Skeletal muscle tissue (tissue), 4 donors: ENCODE results near the gene SND1. TPM values are rescaled to one million over a fixed set of nuclear protein-coding genes. Genes with fewer than 3 reads are reported as not detected.

ENCODE experiments used
- H3K27ac ChIP-seq: one replicate; pipeline ENCODE4 v1.7.0; 2013; ENCODE audit warnings: mild to moderate bottlenecking, low read depth, low read length, inconsistent platforms
- H3K27me3 ChIP-seq, 3 donors: one replicate each; pipeline ENCODE4 v1.7.0; 2013; ENCODE audit warnings: low read length in 3 of 3; ENCODE audit not compliant: control insufficient read depth in 3 of 3, insufficient read depth in 3 of 3
- H3K36me3 ChIP-seq, 3 donors: one replicate each; pipeline ENCODE4 v1.7.0; 2013; ENCODE audit warnings: low read length in 3 of 3; ENCODE audit not compliant: control insufficient read depth in 3 of 3, insufficient read depth in 3 of 3
- H3K4me1 ChIP-seq, 3 donors: one replicate each; pipeline ENCODE4 v1.7.0; 2013; ENCODE audit warnings: low read length in 3 of 3, mild to moderate bottlenecking in 3 of 3; ENCODE audit not compliant: control insufficient read depth in 3 of 3, insufficient read depth in 3 of 3
- H3K4me3 ChIP-seq, 3 donors: one replicate each; pipeline ENCODE4 v1.7.0; 2013; ENCODE audit warnings: low read length in 3 of 3
- H3K9ac ChIP-seq, 3 donors: one replicate each; pipeline ENCODE4 v1.7.0; 2013; ENCODE audit warnings: low read length in 3 of 3, mild to moderate bottlenecking in 3 of 3, moderate library complexity in 2 of 3, low read depth in 1 of 3
- H3K9me3 ChIP-seq, 3 donors: one replicate each; pipeline ENCODE4 v1.7.0; 2013; ENCODE audit warnings: low read length in 3 of 3; ENCODE audit not compliant: control insufficient read depth in 3 of 3
- total RNA-seq: library from RNA; depleted of rRNA; stranded (reverse); fragments of >200 nt; gene quantifications from one replicate; pipeline ENCODE4 v1.2.3, GENCODE V29; 2014
- donor health status: Osteomylitis.

The SND1 gene
- total RNA-seq, 1 donor from 2014 or later: 104 TPM

DNA sequence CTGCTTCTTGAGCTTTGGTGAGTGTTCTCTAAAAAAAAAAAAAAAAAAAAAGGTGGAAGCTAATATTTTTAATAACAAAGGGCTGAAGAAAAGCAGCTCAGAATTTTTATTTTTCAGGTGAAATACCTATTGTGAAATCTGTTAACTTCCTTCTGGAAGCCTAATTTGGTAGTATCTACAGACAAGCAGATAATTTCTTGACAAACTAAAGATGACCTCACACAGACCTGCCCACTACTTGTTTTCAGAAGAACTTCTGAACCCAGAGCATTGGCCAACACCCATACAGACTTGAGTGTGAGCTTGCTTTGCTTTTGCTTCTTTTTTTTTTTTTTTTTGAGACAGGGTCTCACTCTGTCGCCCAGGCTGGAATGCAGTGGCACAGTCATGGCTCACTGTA lies 348.1 kb downstream of the SND1 start:
- no peak overlapping the region for H3K27ac ChIP-seq
- no peak overlapping the region for H3K4me3 ChIP-seq
- no peaks in the 10 kb centered on the region for H3K27me3 ChIP-seq
- H3K4me1 ChIP-seq: peaks cover 16 to 27% (median 20%) of the 10 kb centered on the region in 3 donors
- H3K9ac ChIP-seq: no peak overlapping the region
- H3K9me3 ChIP-seq: no peaks in the 10 kb centered on the region
- no peaks in the 10 kb centered on the region for H3K36me3 ChIP-seq

- Histone ChIP-seq H3K4me1 (peaks cover 11 to 20% (median 11%) of the 10 kb centered on the region in 3 donors), H3K9ac (no peak overlapping the region), H3K9me3 (no peaks in the 10 kb centered on the region), H3K27me3 (no peaks in the 10 kb centered on the region), H3K36me3 (no peaks in the 10 kb centered on the region), H3K4me3 (no peak overlapping the region), H3K27ac (no peak overlapping the region)
Observed at GRCh38 chr7:128000854-128001265, 348.9 kb downstream of the SND1 start.

- Histone ChIP-seq H3K4me1 (peaks cover 3 to 15% (median 6%) of the 10 kb centered on the region in 3 donors), H3K27ac (no peak overlapping the region), H3K9me3 (no peaks in the 10 kb centered on the region), H3K4me3 (no peak overlapping the region), H3K36me3 (peaks cover 0 to 3% (median 0%) of the 10 kb centered on the region in 3 donors), H3K27me3 (no peaks in the 10 kb centered on the region), H3K9ac (no peak overlapping the region)
Observed at GRCh38 chr7:128003167-128003566, 351.2 kb downstream of the SND1 start.

- peaks cover 3 to 17% (median 10%) of the 10 kb centered on the region in 3 donors for H3K4me1 ChIP-seq
Observed at GRCh38 chr7:128003787-128004186, 351.8 kb downstream of the SND1 start.

DNA sequence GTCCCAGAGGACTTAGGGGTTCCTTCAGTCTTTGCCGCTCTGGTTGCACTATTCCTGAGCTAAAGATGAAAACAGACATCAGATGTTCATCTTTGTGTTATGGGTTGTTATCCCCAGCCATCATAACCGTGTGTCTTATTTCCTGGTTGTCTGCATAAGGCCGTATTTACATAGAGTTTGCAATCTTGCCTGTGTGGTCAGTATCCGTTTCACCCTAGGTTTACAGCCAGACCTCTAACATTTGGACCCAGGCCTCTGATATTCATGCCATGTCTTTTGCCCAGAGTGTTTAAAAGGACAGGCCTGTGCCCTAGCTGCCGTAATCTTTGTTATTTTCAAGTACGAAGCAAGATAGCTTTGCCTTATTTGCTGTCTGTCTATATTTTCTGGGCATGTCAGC lies 352.6 kb downstream of the SND1 start:
- Histone ChIP-seq H3K27me3 (no peaks in the 10 kb centered on the region), H3K36me3 (peaks cover 0 to 3% (median 0%) of the 10 kb centered on the region in 3 donors), H3K9me3 (no peaks in the 10 kb centered on the region), H3K4me1 (peaks cover 3 to 15% (median 8%) of the 10 kb centered on the region in 3 donors), H3K9ac (no peak overlapping the region), H3K4me3 (no peak overlapping the region), H3K27ac (no peak overlapping the region)

More at GRCh38 chr7:128003787-128004186, 351.8 kb downstream of the SND1 start:
- no peak overlapping the region for H3K9ac ChIP-seq
- no peaks in the 10 kb centered on the region for H3K9me3 ChIP-seq
- H3K27ac ChIP-seq: no peak overlapping the region
- H3K4me3 ChIP-seq: no peak overlapping the region
- peaks cover 0 to 3% (median 0%) of the 10 kb centered on the region in 3 donors for H3K36me3 ChIP-seq
- H3K27me3 ChIP-seq: no peaks in the 10 kb centered on the region

- Histone ChIP-seq H3K27me3 (no peaks in the 10 kb centered on the region), H3K4me1 (peaks cover 3 to 15% (median 8%) of the 10 kb centered on the region in 3 donors), H3K27ac (no peak overlapping the region), H3K4me3 (no peak overlapping the region), H3K9ac (no peak overlapping the region), H3K36me3 (peaks cover 0 to 3% (median 0%) of the 10 kb centered on the region in 3 donors), H3K9me3 (no peaks in the 10 kb centered on the region)
Observed at GRCh38 chr7:128005117-128005516, 353.1 kb downstream of the SND1 start.

DNA sequence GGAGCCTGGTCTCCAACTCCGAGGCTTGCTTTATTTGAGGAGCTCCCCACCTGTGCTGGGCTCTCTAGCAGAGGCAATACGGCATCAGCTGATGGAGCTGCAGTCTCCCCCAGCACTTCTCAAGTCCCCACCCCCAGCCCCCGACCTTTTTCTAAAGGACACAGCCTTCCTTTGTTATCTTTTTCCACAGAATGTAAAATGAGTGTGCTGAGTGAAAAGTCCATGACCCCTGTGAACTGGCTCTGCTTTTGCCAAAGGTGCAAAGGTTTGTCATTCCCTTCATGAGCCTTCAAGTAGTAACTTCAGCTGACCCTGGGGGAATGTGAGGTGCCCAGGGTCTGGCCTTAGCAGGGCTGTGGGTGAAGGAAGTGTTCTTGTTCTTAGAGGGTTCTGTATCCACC lies 353.8 kb downstream of the SND1 start:
- Histone ChIP-seq H3K36me3 (peaks cover 0 to 3% (median 0%) of the 10 kb centered on the region in 3 donors), H3K9ac (no peak overlapping the region), H3K27me3 (no peaks in the 10 kb centered on the region), H3K27ac (no peak overlapping the region), H3K9me3 (no peaks in the 10 kb centered on the region), H3K4me1 (peaks cover 3 to 20% (median 9%) of the 10 kb centered on the region in 3 donors), H3K4me3 (no peak overlapping the region)

DNA sequence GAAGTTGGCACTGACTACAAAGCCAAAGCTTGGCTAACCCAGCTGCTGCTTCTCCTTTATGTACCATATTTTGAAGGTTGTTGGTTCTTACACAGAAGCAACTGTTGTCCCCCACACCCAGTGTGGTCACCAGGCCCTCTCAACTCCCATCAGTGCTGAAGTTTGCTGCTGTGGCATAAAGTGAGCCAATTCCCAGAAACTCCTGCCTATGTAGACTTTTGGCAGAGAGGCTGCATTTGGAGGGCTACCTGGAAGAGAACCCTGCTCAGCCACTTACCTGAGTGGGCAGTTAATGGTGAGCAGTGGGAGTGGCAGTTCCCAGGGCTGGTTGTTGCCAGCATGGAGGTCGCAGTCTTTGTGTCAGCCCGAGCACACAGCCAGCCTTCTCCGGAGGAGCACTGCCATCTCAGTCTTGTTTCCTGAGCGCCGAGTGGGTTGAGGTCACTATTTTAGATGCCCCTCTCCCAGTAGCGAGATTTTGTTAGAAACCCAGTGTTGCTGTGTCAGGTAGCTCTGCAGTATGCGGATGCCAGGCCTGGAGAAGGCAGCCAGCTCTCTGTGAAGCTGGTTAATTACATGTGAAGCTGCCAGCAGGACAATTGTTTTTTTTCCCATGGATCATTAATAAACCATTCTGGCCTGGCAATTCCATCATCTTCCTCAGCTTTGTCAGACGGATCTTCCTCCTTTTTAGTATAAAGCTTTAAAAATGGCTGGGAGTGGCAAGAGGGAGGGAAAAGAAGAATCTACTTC lies 354.7 kb downstream of the SND1 start:
- Histone ChIP-seq H3K4me1 (peaks cover 10 to 26% (median 16%) of the 10 kb centered on the region in 3 donors), H3K4me3 (no peak overlapping the region)

GRCh38 chr7:128007303-128007680 lies 355.3 kb downstream of the SND1 start:
- H3K9ac ChIP-seq: no peak overlapping the region
- peaks cover 0 to 3% (median 0%) of the 10 kb centered on the region in 3 donors for H3K36me3 ChIP-seq
- H3K4me3 ChIP-seq: no peak overlapping the region
- no peak overlapping the region for H3K27ac ChIP-seq
- H3K4me1 ChIP-seq: peaks cover 10 to 28% (median 16%) of the 10 kb centered on the region in 3 donors
- H3K27me3 ChIP-seq: no peaks in the 10 kb centered on the region
- H3K9me3 ChIP-seq: no peaks in the 10 kb centered on the region

More for the DNA sequence above, 354.7 kb downstream of the SND1 start:
- H3K9me3 ChIP-seq: no peaks in the 10 kb centered on the region
- H3K27me3 ChIP-seq: no peaks in the 10 kb centered on the region
- peaks cover 0 to 3% (median 0%) of the 10 kb centered on the region in 3 donors for H3K36me3 ChIP-seq
- no peak overlapping the region for H3K9ac ChIP-seq
- no peak overlapping the region for H3K27ac ChIP-seq

DNA sequence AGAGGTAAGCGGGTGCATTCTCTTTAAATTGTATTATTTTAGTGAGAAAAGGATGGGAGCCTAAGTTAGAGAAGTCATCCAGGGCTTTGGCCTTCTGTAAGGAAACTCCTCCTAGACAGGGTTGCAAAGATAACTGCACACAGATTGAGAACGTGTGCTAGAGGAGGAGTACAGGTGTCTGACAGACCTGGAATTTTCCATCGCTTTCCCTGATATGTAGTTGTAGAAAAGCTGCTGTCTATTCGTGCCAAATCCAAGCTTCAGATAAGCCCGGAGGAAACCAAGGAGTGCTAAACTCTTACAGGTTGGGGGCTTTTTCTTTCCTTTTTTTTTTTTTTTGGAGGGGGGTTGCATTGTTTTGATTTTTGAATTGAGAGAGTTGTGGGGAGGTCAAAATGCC lies 356.1 kb downstream of the SND1 start:
- Histone ChIP-seq H3K27ac (no peak overlapping the region), H3K27me3 (no peaks in the 10 kb centered on the region), H3K4me1 (peaks cover 10 to 30% (median 16%) of the 10 kb centered on the region in 3 donors)

More for the DNA sequence above, 356.1 kb downstream of the SND1 start:
- Histone ChIP-seq H3K9me3 (no peaks in the 10 kb centered on the region), H3K4me3 (no peak overlapping the region), H3K36me3 (peaks cover 0 to 6% (median 0%) of the 10 kb centered on the region in 3 donors), H3K9ac (no peak overlapping the region)
